Testis (tissue), 2 donors: Measurements from ENCODE around the gene UGT1A8.

ENCODE experiments used
- POLR2A ChIP-seq: fragments of 450-650 bp; IDR thresholded peaks from one replicate; pipeline ENCODE4 v1.6.1; 2017; ENCODE audit warnings: antibody characterized with exemption, mild to moderate bottlenecking, moderate library complexity
- TF ChIP-seq, protein P1 (sequence below), 3 experiments: fragments of 450-650 bp in 2 of 3; fragments of 200-600 bp in 1 of 3; sonication (generic) in 1 of 3; IDR thresholded peaks; one replicate each; pipeline ENCODE4 v1.5.1; 2016 to 2019; ENCODE audit warnings: antibody characterized with exemption in 3 of 3, mild to moderate bottlenecking in 2 of 3, moderate library complexity in 1 of 3

GRCh38 chr2:233802132-233802815 lies 184.8 kb downstream of the UGT1A8 start:
- TF ChIP-seq, protein P1, sequence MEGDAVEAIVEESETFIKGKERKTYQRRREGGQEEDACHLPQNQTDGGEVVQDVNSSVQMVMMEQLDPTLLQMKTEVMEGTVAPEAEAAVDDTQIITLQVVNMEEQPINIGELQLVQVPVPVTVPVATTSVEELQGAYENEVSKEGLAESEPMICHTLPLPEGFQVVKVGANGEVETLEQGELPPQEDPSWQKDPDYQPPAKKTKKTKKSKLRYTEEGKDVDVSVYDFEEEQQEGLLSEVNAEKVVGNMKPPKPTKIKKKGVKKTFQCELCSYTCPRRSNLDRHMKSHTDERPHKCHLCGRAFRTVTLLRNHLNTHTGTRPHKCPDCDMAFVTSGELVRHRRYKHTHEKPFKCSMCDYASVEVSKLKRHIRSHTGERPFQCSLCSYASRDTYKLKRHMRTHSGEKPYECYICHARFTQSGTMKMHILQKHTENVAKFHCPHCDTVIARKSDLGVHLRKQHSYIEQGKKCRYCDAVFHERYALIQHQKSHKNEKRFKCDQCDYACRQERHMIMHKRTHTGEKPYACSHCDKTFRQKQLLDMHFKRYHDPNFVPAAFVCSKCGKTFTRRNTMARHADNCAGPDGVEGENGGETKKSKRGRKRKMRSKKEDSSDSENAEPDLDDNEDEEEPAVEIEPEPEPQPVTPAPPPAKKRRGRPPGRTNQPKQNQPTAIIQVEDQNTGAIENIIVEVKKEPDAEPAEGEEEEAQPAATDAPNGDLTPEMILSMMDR (IDR thresholded peaks at IDR 0.05), result no peak
- TF ChIP-seq POLR2A, result no peak
